ENCODE results near the gene SELENOT.
"Not testable (repeated sequence)": the region's sequence is repeated elsewhere in the genome, so short reads cannot be mapped to it uniquely, and the experiment has no call there.

- TF ChIP-seq CTCF (IDR thresholded peaks at IDR 0.05; ENCODE audit: control extremely low read depth in 1 of 3, insufficient read depth in 1 of 3, low read depth in 1 of 3, low read length in 3 of 3); GABPA (IDR thresholded peaks at IDR 0.05; ENCODE audit: borderline replicate concordance, insufficient read depth, low read length); SP2 (IDR thresholded peaks at IDR 0.05; ENCODE audit: low read length); ZNF274 (IDR thresholded peaks at IDR 0.05; ENCODE audit: borderline replicate concordance, extremely low read depth, low read length); KDM1A (IDR thresholded peaks at IDR 0.05; ENCODE audit: borderline replicate concordance, low read length); SRF (IDR thresholded peaks at IDR 0.05; ENCODE audit: low read depth, low read length); GTF2F1 (IDR thresholded peaks at IDR 0.05; ENCODE audit: borderline replicate concordance, low read depth, low read length); ATF3 (IDR thresholded peaks at IDR 0.05; ENCODE audit: insufficient read depth, low read depth, low read length); EZH2 (IDR thresholded peaks at IDR 0.05; ENCODE audit: low read depth, low read length, severe bottlenecking): not testable (repeated sequence)
Observed at GRCh38 chr3:150600647-150601530, 2.2 kb upstream of the SELENOT start.
